Endothelial cell of umbilical vein (primary cell): Measurements from ENCODE around the gene TOMM40L. TPM values are rescaled to one million over a fixed set of nuclear protein-coding genes. Genes with fewer than 3 reads are reported as not detected.

ENCODE experiments used
- BruUV-seq: library from RNA; stranded (reverse); fragments of 400-500 nt; replicated peaks from 2 replicates; lab custom pipeline; 2021; lab: Mats Ljungman, UMichigan
- CTCF ChIA-PET: fragments of 300-600, 350-600 bp; sonication (Branson Sonifier 250); formaldehyde crosslinking; loops from one replicate; lab custom pipeline; 2021; ENCODE audit warnings: antibody characterized with exemption, inconsistent platforms; lab: Charles Lee
- POLR2A ChIA-PET: fragments of 300-600, 350-600 bp; sonication (Branson Sonifier 250); formaldehyde crosslinking; loops from one replicate; lab custom pipeline; 2021; ENCODE audit warnings: antibody characterized with exemption, inconsistent platforms; lab: Charles Lee
- DNase-seq: peaks from one replicate; pipeline ENCODE4 v3.0.0-alpha.2; 2011; ENCODE audit warnings: low read depth, low spot score
- FAIRE-seq: peaks from 2 replicates; lab custom pipeline; 2011; peaks lifted over from hg19 to GRCh38; lab: Jason Lieb, UNC
- H2AFZ ChIP-seq: 2 replicates; pipeline ENCODE4 v1.6.0; 2012; ENCODE audit warnings: low read depth, low read length, control low read depth, inconsistent platforms
- H3K27ac ChIP-seq: 2 replicates; pipeline ENCODE4 v1.5.1; 2011; ENCODE audit warnings: low read depth, mild to moderate bottlenecking, control low read depth, low read length, moderate library complexity; ENCODE audit not compliant: insufficient read depth
- H3K27me3 ChIP-seq, 2 experiments: 2 replicates each; pipeline versions ENCODE4 v1.6.0 to v1.6.1; 2011; ENCODE audit warnings: low read length in 2 of 2, mixed read lengths in 1 of 2; ENCODE audit not compliant: control insufficient read depth in 2 of 2, insufficient read depth in 2 of 2
- H3K36me3 ChIP-seq, 2 experiments: 2 replicates in 1 of 2; 3 replicates in 1 of 2; pipeline ENCODE4 v1.5.1; 2011; ENCODE audit warnings: low read length in 2 of 2, mild to moderate bottlenecking in 1 of 2, moderate library complexity in 1 of 2; ENCODE audit not compliant: control insufficient read depth in 2 of 2, insufficient read depth in 2 of 2; ENCODE audit errors: extremely low read depth in 1 of 2
- H3K4me1 ChIP-seq: 3 replicates; pipeline ENCODE4 v1.5.1; 2011; ENCODE audit warnings: mild to moderate bottlenecking, low read length; ENCODE audit not compliant: control insufficient read depth, insufficient read depth; ENCODE audit errors: extremely low read depth
- H3K4me2 ChIP-seq: 2 replicates; pipeline ENCODE4 v1.6.1; 2011; ENCODE audit warnings: low read length, control low read depth, mixed read lengths; ENCODE audit not compliant: insufficient read depth
- H3K4me3 ChIP-seq, 3 experiments: fragments of 200-600 bp in 1 of 3; sonication (generic), shearing (Covaris generic) in 1 of 3; replicated peaks in 1 of 3; 2 replicates each; pipeline ENCODE4 v1.5.1; 2011 to 2016; ENCODE audit warnings: control low read depth in 3 of 3, low read length in 3 of 3, mild to moderate bottlenecking in 2 of 3, inconsistent platforms in 1 of 3, low read depth in 1 of 3, moderate library complexity in 1 of 3; ENCODE audit not compliant: insufficient read depth in 1 of 3
- H3K79me2 ChIP-seq: 2 replicates; pipeline ENCODE4 v1.6.0; 2012; ENCODE audit warnings: low read length, inconsistent platforms; ENCODE audit not compliant: control insufficient read depth, insufficient read depth
- H3K9ac ChIP-seq: replicated peaks from 2 replicates; pipeline ENCODE3; 2011; ENCODE audit warnings: low read length, control low read depth; ENCODE audit not compliant: insufficient read depth; ENCODE audit errors: extremely low read depth
- H3K9me1 ChIP-seq: replicated peaks from 3 replicates; pipeline ENCODE4 v1.6.0; 2011; ENCODE audit warnings: mild to moderate bottlenecking, low read length; ENCODE audit not compliant: control insufficient read depth, insufficient read depth; ENCODE audit errors: extremely low read depth
- H3K9me3 ChIP-seq: replicated peaks from 2 replicates; pipeline ENCODE4 v1.5.1; 2012; ENCODE audit warnings: low read length, inconsistent platforms; ENCODE audit not compliant: control insufficient read depth, insufficient read depth
- H4K20me1 ChIP-seq: replicated peaks from 2 replicates; pipeline ENCODE3; 2011; ENCODE audit warnings: mild to moderate bottlenecking, low read length; ENCODE audit not compliant: control insufficient read depth, insufficient read depth; ENCODE audit errors: extremely low read depth
- EZH2 ChIP-seq: IDR thresholded peaks from 2 replicates; pipeline ENCODE4 v1.6.1; 2012; ENCODE audit warnings: borderline replicate concordance, low read depth, mild to moderate bottlenecking, moderate library complexity, low read length, inconsistent platforms; ENCODE audit not compliant: severe bottlenecking
- FOS ChIP-seq: IDR thresholded peaks from 2 replicates; pipeline ENCODE4 v1.6.1; 2011; ENCODE audit warnings: mild to moderate bottlenecking, low read length, moderate library complexity, borderline replicate concordance; ENCODE audit not compliant: insufficient read depth
- GATA2 ChIP-seq: IDR thresholded peaks from 2 replicates; pipeline ENCODE4 v1.7.0; 2011; ENCODE audit warnings: low read depth, mild to moderate bottlenecking, moderate library complexity, mixed read lengths, low read length; ENCODE audit not compliant: insufficient read length, insufficient read depth
- JUN ChIP-seq: IDR thresholded peaks from 2 replicates; pipeline ENCODE4 v1.6.1; 2011; ENCODE audit warnings: borderline replicate concordance, low read depth; ENCODE audit not compliant: insufficient read length, insufficient read depth
- MAX ChIP-seq: IDR thresholded peaks from 2 replicates; pipeline ENCODE4 v1.6.1; 2011; ENCODE audit not compliant: insufficient read depth, insufficient read length
- MYC ChIP-seq: IDR thresholded peaks from one replicate; pipeline ENCODE4 v1.6.1; 2011; ENCODE audit warnings: mild to moderate bottlenecking, low read depth, low read length
- POLR2A ChIP-seq: IDR thresholded peaks from 2 replicates; pipeline ENCODE4 v1.6.1; 2012; ENCODE audit warnings: low read depth, mild to moderate bottlenecking, control low read depth, low read length
- POLR2AphosphoS5 ChIP-seq: IDR thresholded peaks from 2 replicates; pipeline ENCODE4 v1.6.1; 2012; ENCODE audit warnings: low read depth, mild to moderate bottlenecking, control low read depth, low read length, moderate library complexity; ENCODE audit not compliant: insufficient read depth
- dilution Hi-C: fragments of 300-500 bp; cut with MboI; formaldehyde crosslinking; loops from one replicate; pipeline ENCODE4 v1.15.0; 2019; ENCODE audit warnings: low sequenced_read_pairs; ENCODE audit not compliant: extremely low pct_ligation_motif_present
- intact Hi-C: fragments of 100-400 bp; cut with micrococcal nuclease; formaldehyde crosslinking; loops from one replicate; pipeline ENCODE4 v1.10.0; 2022
- polyA plus RNA-seq, 4 experiments: library from polyadenylated mRNA; depleted of rRNA in 3 of 4; stranded (reverse) in 3 of 4; unstranded in 1 of 4; fragments of >200 nt; gene quantifications; 2 replicates each; pipeline versions ENCODE4 v1.2.1 to v1.2.3, GENCODE V29; 2011 to 2012; ENCODE audit warnings: missing spikeins in 1 of 4
- total RNA-seq: library from RNA; stranded (reverse); gene quantifications from 2 replicates; pipeline ENCODE4 v1.2.3, GENCODE V29; 2021
- TF ChIP-seq, protein P1 (sequence below), 2 donors: IDR thresholded peaks; 1 replicate in 1 of 2; 2 replicates in 1 of 2; pipeline ENCODE4 v1.5.1; 2011; ENCODE audit warnings: low read length in 2 of 2, mild to moderate bottlenecking in 2 of 2, moderate library complexity in 2 of 2, control low read depth in 1 of 2, inconsistent platforms in 1 of 2, low read depth in 1 of 2; ENCODE audit not compliant: insufficient read depth in 1 of 2; ENCODE audit errors: extremely low read depth in 1 of 2

TOMM40L gene
- total and polyA plus RNA-seq, 2 donors (not counting 3 experiments of a cell fraction or from before 2014, with no cell fraction given), result 18.6 to 18.7 TPM

- no peak overlapping the region for H3K9ac ChIP-seq
- no peak overlapping the region for H2AFZ ChIP-seq
- FAIRE-seq (no peak), DNase-seq (no peak)
- intact Hi-C loops, result no loop called here
- H3K4me1 ChIP-seq, result peaks cover 3% of the 10 kb centered on the region
- no peak overlapping the region for H3K27ac ChIP-seq
- H3K4me3 ChIP-seq, result no peak overlapping the region
- no TSS peak for BruUV-seq
- H4K20me1 ChIP-seq, result no peaks in the 10 kb centered on the region
- POLR2A ChIA-PET, result no interaction called here
- CTCF ChIA-PET, result no interaction called here
- TF ChIP-seq JUN (no peak), EZH2 (no peak), MYC (no peak), GATA2 (no peak), MAX (no peak), FOS (no peak), POLR2A (no peak), POLR2AphosphoS5 (no peak)
- TF ChIP-seq, protein P1, sequence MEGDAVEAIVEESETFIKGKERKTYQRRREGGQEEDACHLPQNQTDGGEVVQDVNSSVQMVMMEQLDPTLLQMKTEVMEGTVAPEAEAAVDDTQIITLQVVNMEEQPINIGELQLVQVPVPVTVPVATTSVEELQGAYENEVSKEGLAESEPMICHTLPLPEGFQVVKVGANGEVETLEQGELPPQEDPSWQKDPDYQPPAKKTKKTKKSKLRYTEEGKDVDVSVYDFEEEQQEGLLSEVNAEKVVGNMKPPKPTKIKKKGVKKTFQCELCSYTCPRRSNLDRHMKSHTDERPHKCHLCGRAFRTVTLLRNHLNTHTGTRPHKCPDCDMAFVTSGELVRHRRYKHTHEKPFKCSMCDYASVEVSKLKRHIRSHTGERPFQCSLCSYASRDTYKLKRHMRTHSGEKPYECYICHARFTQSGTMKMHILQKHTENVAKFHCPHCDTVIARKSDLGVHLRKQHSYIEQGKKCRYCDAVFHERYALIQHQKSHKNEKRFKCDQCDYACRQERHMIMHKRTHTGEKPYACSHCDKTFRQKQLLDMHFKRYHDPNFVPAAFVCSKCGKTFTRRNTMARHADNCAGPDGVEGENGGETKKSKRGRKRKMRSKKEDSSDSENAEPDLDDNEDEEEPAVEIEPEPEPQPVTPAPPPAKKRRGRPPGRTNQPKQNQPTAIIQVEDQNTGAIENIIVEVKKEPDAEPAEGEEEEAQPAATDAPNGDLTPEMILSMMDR (IDR thresholded peaks at IDR 0.05; ENCODE audit: extremely low read depth in 1 of 2, insufficient read depth in 1 of 2, low read depth in 1 of 2, low read length in 2 of 2), result no peak
- no peaks in the 10 kb centered on the region for H3K9me1 ChIP-seq
- H3K4me2 ChIP-seq, result no peak overlapping the region
- peaks cover 31 to 39% of the 10 kb centered on the region in 2 experiments for H3K27me3 ChIP-seq
- H3K9me3 ChIP-seq, result no peaks in the 10 kb centered on the region
- dilution Hi-C loops, result no loop called here
- H3K36me3 ChIP-seq, result no peaks in the 10 kb centered on the region
- no peaks in the 10 kb centered on the region for H3K79me2 ChIP-seq
Observed at GRCh38 chr1:161259765-161260164, 33.9 kb downstream of the TOMM40L start.
